ENCODE measurements around the gene IRGC.

DNA sequence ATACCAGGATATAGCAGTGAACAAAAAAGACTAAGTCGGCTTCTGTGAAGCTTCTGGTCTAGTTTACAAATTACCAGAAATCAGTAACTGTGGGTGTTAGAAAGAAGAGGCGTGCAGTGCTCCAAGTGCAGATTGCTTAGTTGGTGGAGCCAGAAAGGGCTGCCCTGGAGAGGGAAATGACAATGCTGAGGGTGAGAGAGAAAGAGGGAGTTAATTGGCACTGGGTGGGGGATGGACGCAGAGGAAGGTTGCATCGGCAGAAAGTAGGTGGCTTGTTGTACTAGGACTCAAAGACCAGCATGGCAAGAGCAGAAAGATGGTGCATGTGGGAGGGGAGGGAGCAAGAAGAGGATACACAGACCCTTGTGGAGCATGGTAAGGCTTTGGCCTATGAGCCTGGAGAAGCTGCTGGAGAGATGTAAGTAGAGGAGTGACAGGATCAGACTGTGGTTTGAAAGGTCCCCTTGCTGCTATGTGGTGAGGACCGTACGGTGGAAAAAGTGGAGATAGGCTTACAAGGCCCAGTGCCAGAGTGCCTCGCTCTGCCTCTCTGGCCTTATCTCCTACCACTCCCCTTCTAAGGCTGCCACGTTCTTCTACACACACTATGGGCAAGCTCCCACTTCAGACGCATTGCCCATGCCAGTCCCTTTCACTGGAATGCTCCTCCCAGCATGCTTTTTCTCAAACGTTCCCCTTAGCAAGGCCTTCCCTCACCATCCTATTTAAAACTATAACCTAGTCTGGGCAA is 25.4 kb downstream of the IRGC start:
- TF ChIP-seq, protein P1, sequence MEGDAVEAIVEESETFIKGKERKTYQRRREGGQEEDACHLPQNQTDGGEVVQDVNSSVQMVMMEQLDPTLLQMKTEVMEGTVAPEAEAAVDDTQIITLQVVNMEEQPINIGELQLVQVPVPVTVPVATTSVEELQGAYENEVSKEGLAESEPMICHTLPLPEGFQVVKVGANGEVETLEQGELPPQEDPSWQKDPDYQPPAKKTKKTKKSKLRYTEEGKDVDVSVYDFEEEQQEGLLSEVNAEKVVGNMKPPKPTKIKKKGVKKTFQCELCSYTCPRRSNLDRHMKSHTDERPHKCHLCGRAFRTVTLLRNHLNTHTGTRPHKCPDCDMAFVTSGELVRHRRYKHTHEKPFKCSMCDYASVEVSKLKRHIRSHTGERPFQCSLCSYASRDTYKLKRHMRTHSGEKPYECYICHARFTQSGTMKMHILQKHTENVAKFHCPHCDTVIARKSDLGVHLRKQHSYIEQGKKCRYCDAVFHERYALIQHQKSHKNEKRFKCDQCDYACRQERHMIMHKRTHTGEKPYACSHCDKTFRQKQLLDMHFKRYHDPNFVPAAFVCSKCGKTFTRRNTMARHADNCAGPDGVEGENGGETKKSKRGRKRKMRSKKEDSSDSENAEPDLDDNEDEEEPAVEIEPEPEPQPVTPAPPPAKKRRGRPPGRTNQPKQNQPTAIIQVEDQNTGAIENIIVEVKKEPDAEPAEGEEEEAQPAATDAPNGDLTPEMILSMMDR (IDR thresholded peaks at IDR 0.05), result no peak
- no peak for TF ChIP-seq POLR2AphosphoS5 (IDR thresholded peaks at IDR 0.05)
- no peak for TF ChIP-seq EP300 (IDR thresholded peaks at IDR 0.05)
- no peak for TF ChIP-seq POLR2A (IDR thresholded peaks at IDR 0.05)

All from upper lobe of left lung (tissue), 4 donors.